Panc1 (cell line): ENCODE measurements around the gene MED12L.

ENCODE experiments used
- CTCF ChIP-seq: fragments of 450-650 bp; IDR thresholded peaks from 2 replicates; pipeline ENCODE4 v1.5.1; 2017; ENCODE audit warnings: mild to moderate bottlenecking
- POLR2AphosphoS5 ChIP-seq: IDR thresholded peaks from 2 replicates; pipeline ENCODE4 v1.6.1; 2012; ENCODE audit warnings: mild to moderate bottlenecking, low read depth, low read length, moderate library complexity
- SIN3A ChIP-seq: IDR thresholded peaks from 2 replicates; pipeline ENCODE4 v1.6.1; 2012; ENCODE audit warnings: low read depth, mild to moderate bottlenecking, low read length, moderate library complexity, borderline replicate concordance; ENCODE audit not compliant: insufficient read depth

- TF ChIP-seq SIN3A (no peak), CTCF (no peak), POLR2AphosphoS5 (no peak)
Measured at GRCh38 chr3:151232991-151233390, 147.5 kb downstream of the MED12L start.
